Liver (tissue), 9 donors: Measurements from ENCODE around the gene EDEM2. TPM values are rescaled to one million over a fixed set of nuclear protein-coding genes. Genes with fewer than 3 reads are reported as not detected.
A peak's percentile ranks its signal among the peaks of the same experiment; 100 is the strongest.
"Not testable (repeated sequence)": the region's sequence is repeated elsewhere in the genome, so short reads cannot be mapped to it uniquely, and the experiment has no call there.

Experiments used
- DNase-seq: peaks from one replicate; pipeline ENCODE4 v3.0.0-alpha.2; 2017; ENCODE audit warnings: low spot score
- H3K27ac ChIP-seq, 2 donors: one replicate each; pipeline ENCODE4 v1.7.0; 2013; ENCODE audit warnings: inconsistent platforms in 2 of 2, low read length in 2 of 2, control low read depth in 1 of 2, low read depth in 1 of 2, mild to moderate bottlenecking in 1 of 2
- H3K27me3 ChIP-seq, 4 donors: one replicate each; pipeline versions ENCODE4 v1.6.1 to v1.7.0; 2013; ENCODE audit warnings: low read length in 3 of 4, inconsistent platforms in 1 of 4, mild to moderate bottlenecking in 1 of 4, moderate library complexity in 1 of 4; ENCODE audit not compliant: control insufficient read depth in 4 of 4, insufficient read depth in 4 of 4
- H3K36me3 ChIP-seq, 4 donors: one replicate each; pipeline versions ENCODE4 v1.6.1 to v1.7.0; 2013; ENCODE audit warnings: low read length in 3 of 4, mild to moderate bottlenecking in 3 of 4, low read depth in 1 of 4, moderate library complexity in 1 of 4; ENCODE audit not compliant: control insufficient read depth in 4 of 4, insufficient read depth in 3 of 4
- H3K4me1 ChIP-seq, 4 donors: one replicate each; pipeline versions ENCODE4 v1.6.1 to v1.7.0; 2013; ENCODE audit warnings: low read length in 3 of 4, mild to moderate bottlenecking in 3 of 4, moderate library complexity in 1 of 4; ENCODE audit not compliant: control insufficient read depth in 4 of 4, insufficient read depth in 4 of 4
- H3K4me3 ChIP-seq, 3 donors: one replicate each; pipeline versions ENCODE4 v1.6.1 to v1.7.0; 2013; ENCODE audit warnings: low read length in 3 of 3, control low read depth in 1 of 3, low read depth in 1 of 3, mild to moderate bottlenecking in 1 of 3
- H3K9ac ChIP-seq, 2 donors: one replicate each; pipeline ENCODE4 v1.7.0; 2013; ENCODE audit warnings: low read length in 2 of 2, mild to moderate bottlenecking in 2 of 2, moderate library complexity in 2 of 2, control low read depth in 1 of 2, low read depth in 1 of 2
- H3K9me3 ChIP-seq, 4 donors: one replicate each; pipeline versions ENCODE4 v1.6.1 to v1.7.0; 2013; ENCODE audit warnings: low read length in 3 of 4; ENCODE audit not compliant: control insufficient read depth in 4 of 4
- EGR1 ChIP-seq, 2 donors: IDR thresholded peaks; 2 replicates each; pipeline ENCODE4 v1.6.1; 2016 to 2018; ENCODE audit warnings: antibody characterized with exemption in 2 of 2, low read depth in 2 of 2
- FOXA1 ChIP-seq: IDR thresholded peaks from 2 replicates; pipeline ENCODE4 v1.6.1; 2016; ENCODE audit warnings: antibody characterized with exemption
- GABPA ChIP-seq, 2 donors: IDR thresholded peaks in 1 of 2; conservative IDR thresholded peaks in 1 of 2; 2 replicates each; pipeline ENCODE4 v1.6.1; 2016; ENCODE audit warnings: antibody characterized with exemption in 2 of 2, mild to moderate bottlenecking in 1 of 2, moderate library complexity in 1 of 2
- HNF4G ChIP-seq: IDR thresholded peaks from 2 replicates; pipeline ENCODE4 v1.6.1; 2016; ENCODE audit warnings: antibody characterized with exemption
- JUND ChIP-seq, 2 donors: IDR thresholded peaks; 2 replicates each; pipeline ENCODE4 v1.6.1; 2016; ENCODE audit warnings: antibody characterized with exemption in 2 of 2
- NR2F2 ChIP-seq: IDR thresholded peaks from 2 replicates; pipeline ENCODE4 v1.6.1; 2016; ENCODE audit warnings: antibody characterized with exemption
- RXRA ChIP-seq, 2 donors: IDR thresholded peaks; 2 replicates each; pipeline ENCODE4 v1.6.1; 2017 to 2018; ENCODE audit warnings: antibody characterized with exemption in 2 of 2, mild to moderate bottlenecking in 1 of 2
- SP1 ChIP-seq: IDR thresholded peaks from 2 replicates; pipeline ENCODE4 v1.6.1; 2018; ENCODE audit warnings: antibody characterized with exemption, mild to moderate bottlenecking
- TAF1 ChIP-seq: conservative IDR thresholded peaks from 2 replicates; pipeline ENCODE4 v1.6.1; 2016; ENCODE audit warnings: antibody characterized with exemption, mild to moderate bottlenecking
- YY1 ChIP-seq: IDR thresholded peaks from 2 replicates; pipeline ENCODE4 v1.6.1; 2016; ENCODE audit warnings: antibody characterized with exemption, mild to moderate bottlenecking
- WGBS: extraction: QIAGEN DNeasy Blood & Tissue Kit; methylation state at CpG from one replicate; pipeline ENCODE4 v1.1.7; 2013; 5-methylcytosine and 5-hydroxymethylcytosine counted together
- polyA plus RNA-seq, 2 donors: library from polyadenylated mRNA; stranded (reverse) in 1 of 2; unstranded in 1 of 2; fragments of 200-250 nt in 1 of 2; fragments of >200 nt in 1 of 2; fragmentation: Nextera tagmentation in 1 of 2; extraction: Ambion mirVana in 1 of 2; gene quantifications; one replicate each; pipeline versions ENCODE4 v1.2.1 to v1.2.3, GENCODE V29; 2013 to 2015
- total RNA-seq, 2 donors: library from RNA; depleted of rRNA; stranded (reverse); fragments of >200 nt; gene quantifications; one replicate each; pipeline ENCODE4 v1.2.3, GENCODE V29; 2014
- TF ChIP-seq, protein P1 (sequence below): IDR thresholded peaks from 2 replicates; pipeline ENCODE4 v1.6.1; 2016; ENCODE audit warnings: antibody characterized with exemption, mild to moderate bottlenecking
- TF ChIP-seq, protein P2 (sequence below): IDR thresholded peaks from 2 replicates; pipeline ENCODE4 v1.6.1; 2016; ENCODE audit warnings: antibody characterized with exemption
- TF ChIP-seq, protein P3 (sequence below): fragments of 150-350 bp; IDR thresholded peaks from 2 replicates; pipeline ENCODE4 v1.5.1; 2017; ENCODE audit warnings: improper control_type of control experiment, low read depth, low read length; ENCODE audit not compliant: missing input control
- TF ChIP-seq, protein P4 (sequence below): IDR thresholded peaks from 2 replicates; pipeline ENCODE4 v1.6.1; 2016; ENCODE audit warnings: antibody characterized with exemption
- donor health status: healthy.
- donor health status: healthy.
- donor health status: healthy.
- donor health status: healthy.
- donor health status: healthy.

Gene EDEM2
- total and polyA plus RNA-seq, 4 donors = 15.5 to 32.5 (median 22.2) TPM

DNA sequence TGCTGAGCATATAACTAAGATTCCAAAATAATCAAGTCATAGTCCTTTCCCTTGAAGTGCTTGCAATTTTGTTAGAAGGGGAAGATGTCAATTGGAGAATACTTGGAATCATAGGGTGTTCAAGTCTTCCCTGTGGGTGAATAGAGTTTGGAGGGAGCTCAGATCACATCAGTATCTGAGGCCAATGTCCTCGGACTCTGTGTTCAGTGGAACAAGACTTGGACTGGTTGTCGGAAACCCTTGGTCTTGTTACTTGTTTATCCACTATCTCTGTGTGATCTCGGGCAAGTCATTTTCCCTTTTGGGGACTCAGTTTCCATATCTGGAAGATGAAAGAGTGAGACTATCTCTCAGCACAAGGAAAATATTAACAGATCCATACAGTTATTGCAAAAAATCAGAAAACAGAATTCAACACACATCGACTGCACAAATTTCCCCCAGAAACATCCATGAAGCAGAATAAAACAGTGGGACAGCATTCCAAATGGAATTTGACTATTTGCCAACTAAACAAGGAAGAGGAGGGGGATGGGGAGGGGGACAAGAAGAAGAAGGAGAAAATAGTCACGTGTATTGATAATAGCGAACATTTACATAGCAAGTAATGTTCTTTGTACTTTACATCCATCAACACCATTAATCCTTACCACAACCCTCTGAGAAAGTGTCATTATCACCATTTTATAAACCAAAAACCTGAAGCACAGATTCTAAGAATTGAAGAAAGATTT lies 3.9 kb upstream of the EDEM2 start:
- TF ChIP-seq RXRA (IDR thresholded peaks at IDR 0.05) = no peak
- TF ChIP-seq SP1 = no peak
- TF ChIP-seq TAF1 = no peak
- TF ChIP-seq, protein P1, sequence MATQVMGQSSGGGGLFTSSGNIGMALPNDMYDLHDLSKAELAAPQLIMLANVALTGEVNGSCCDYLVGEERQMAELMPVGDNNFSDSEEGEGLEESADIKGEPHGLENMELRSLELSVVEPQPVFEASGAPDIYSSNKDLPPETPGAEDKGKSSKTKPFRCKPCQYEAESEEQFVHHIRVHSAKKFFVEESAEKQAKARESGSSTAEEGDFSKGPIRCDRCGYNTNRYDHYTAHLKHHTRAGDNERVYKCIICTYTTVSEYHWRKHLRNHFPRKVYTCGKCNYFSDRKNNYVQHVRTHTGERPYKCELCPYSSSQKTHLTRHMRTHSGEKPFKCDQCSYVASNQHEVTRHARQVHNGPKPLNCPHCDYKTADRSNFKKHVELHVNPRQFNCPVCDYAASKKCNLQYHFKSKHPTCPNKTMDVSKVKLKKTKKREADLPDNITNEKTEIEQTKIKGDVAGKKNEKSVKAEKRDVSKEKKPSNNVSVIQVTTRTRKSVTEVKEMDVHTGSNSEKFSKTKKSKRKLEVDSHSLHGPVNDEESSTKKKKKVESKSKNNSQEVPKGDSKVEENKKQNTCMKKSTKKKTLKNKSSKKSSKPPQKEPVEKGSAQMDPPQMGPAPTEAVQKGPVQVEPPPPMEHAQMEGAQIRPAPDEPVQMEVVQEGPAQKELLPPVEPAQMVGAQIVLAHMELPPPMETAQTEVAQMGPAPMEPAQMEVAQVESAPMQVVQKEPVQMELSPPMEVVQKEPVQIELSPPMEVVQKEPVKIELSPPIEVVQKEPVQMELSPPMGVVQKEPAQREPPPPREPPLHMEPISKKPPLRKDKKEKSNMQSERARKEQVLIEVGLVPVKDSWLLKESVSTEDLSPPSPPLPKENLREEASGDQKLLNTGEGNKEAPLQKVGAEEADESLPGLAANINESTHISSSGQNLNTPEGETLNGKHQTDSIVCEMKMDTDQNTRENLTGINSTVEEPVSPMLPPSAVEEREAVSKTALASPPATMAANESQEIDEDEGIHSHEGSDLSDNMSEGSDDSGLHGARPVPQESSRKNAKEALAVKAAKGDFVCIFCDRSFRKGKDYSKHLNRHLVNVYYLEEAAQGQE = no peak
- no peak for TF ChIP-seq YY1
- TF ChIP-seq EGR1 (IDR thresholded peaks at IDR 0.05; ENCODE audit: low read depth in 2 of 2) = no peak
- no peaks in the 10 kb centered on the region for H3K9me3 ChIP-seq
- no peak overlapping the region for H3K27ac ChIP-seq
- no peaks in the 10 kb centered on the region for H3K27me3 ChIP-seq
- no peak overlapping the region for H3K9ac ChIP-seq
- WGBS = 85% methylated on average over 6 of the region's 6 CpGs
- no peak overlapping the region for H3K4me3 ChIP-seq
- no peak for DNase-seq
- H3K4me1 ChIP-seq = peaks cover 2 to 17% (median 14%) of the 10 kb centered on the region in 4 donors
- H3K36me3 ChIP-seq = no peaks in the 10 kb centered on the region

DNA sequence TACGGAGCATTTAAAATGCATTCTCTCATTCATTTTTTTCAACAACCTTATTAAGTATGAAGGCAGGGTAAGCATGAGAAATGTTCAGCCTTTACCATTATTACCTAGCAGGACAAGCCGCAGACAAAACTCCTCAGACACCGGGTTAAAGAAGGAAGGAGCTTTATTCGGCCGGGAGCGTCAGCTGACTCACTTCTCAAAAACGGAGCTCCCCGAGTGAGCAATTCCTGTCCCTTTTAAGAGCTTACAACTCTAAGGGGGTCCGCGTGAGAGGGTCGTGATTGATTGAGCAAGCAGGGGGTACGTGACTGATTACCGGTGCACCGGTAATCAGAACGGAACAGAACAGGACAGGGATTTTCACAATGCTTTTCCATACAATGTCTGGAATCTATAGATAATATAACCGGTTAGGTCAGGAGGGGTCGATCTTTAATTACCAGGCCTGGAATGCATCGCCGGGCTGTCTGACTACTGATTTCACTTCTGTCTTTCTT lies 487 bp upstream of the EDEM2 start:
- not testable (repeated sequence) for DNase-seq, H3K27me3 ChIP-seq, H3K36me3 ChIP-seq, H3K9me3 ChIP-seq
- H3K27ac ChIP-seq = peak overlapping the region; percentile 61 to 95
- peak in 1 of 2 donors; percentile 5 for TF ChIP-seq JUND (IDR thresholded peaks at IDR 0.05)
- peak overlapping the region; percentile 59 to 100 (median 87) for H3K4me3 ChIP-seq
- 4% methylated on average over 19 of the region's 19 CpGs for WGBS
- peak overlapping the region; percentile 31 to 97 for H3K9ac ChIP-seq
- H3K4me1 ChIP-seq = peaks cover 2 to 28% (median 23%) of the 10 kb centered on the region in 4 donors

DNA sequence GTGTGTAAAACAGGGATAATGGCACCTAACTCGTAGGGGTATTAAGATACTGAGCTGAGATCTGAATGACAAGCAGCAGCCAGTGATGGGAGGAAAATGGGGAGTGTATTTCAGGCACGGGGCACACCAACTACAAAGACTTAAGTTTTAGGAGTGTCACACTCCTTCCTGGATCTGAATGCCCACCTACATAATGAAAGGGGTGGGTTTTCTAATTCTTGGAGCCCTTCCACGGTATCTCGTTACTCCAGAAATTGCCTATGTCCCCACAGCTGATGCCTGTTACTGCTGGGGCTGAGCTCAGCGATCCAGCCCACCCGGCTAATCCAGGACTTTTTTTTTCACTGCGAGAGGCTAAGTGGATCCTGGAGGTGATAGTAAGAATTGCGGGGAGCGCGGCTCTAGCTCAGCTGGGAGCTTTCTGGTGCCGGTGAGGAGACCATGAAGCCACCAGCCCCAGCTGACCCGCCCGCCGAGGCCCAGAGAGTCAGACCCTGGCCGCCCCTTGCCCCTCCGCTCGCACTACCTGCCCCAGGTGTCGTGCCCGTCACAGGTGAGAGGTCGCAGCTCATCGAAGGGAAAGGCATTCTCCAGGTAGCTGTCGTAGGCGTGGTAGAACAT lies 727 bp downstream of the EDEM2 start:
- Histone ChIP-seq H3K27me3 (no peaks in the 10 kb centered on the region), H3K36me3 (peaks cover 0 to 15% (median 9%) of the 10 kb centered on the region in 4 donors), H3K9me3 (no peaks in the 10 kb centered on the region), H3K4me1 (peaks cover 2 to 29% (median 23%) of the 10 kb centered on the region in 4 donors), H3K4me3 (peak overlapping the region; percentile 59 to 100 (median 87)), H3K27ac (peak overlapping the region; percentile 61 to 95), H3K9ac (peak overlapping the region; percentile 31 to 90)
- DNase-seq = peak; percentile 40
- 3% methylated on average over 23 of the region's 23 CpGs for WGBS
- TF ChIP-seq GABPA (IDR thresholded peaks at IDR 0.05 in 1 of 2, conservative IDR thresholded peaks at IDR 0.05 in 1 of 2) (no peak), YY1 (no peak), NR2F2 (no peak), HNF4G (no peak), RXRA (IDR thresholded peaks at IDR 0.05) (no peak), EGR1 (IDR thresholded peaks at IDR 0.05; ENCODE audit: low read depth in 2 of 2) (no peak), FOXA1 (no peak)
- TF ChIP-seq, protein P1 = no peak
- TF ChIP-seq, protein P2, sequence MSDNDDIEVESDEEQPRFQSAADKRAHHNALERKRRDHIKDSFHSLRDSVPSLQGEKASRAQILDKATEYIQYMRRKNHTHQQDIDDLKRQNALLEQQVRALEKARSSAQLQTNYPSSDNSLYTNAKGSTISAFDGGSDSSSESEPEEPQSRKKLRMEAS = no peak
- TF ChIP-seq, protein P3, sequence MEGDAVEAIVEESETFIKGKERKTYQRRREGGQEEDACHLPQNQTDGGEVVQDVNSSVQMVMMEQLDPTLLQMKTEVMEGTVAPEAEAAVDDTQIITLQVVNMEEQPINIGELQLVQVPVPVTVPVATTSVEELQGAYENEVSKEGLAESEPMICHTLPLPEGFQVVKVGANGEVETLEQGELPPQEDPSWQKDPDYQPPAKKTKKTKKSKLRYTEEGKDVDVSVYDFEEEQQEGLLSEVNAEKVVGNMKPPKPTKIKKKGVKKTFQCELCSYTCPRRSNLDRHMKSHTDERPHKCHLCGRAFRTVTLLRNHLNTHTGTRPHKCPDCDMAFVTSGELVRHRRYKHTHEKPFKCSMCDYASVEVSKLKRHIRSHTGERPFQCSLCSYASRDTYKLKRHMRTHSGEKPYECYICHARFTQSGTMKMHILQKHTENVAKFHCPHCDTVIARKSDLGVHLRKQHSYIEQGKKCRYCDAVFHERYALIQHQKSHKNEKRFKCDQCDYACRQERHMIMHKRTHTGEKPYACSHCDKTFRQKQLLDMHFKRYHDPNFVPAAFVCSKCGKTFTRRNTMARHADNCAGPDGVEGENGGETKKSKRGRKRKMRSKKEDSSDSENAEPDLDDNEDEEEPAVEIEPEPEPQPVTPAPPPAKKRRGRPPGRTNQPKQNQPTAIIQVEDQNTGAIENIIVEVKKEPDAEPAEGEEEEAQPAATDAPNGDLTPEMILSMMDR = no peak
- TF ChIP-seq, protein P4, sequence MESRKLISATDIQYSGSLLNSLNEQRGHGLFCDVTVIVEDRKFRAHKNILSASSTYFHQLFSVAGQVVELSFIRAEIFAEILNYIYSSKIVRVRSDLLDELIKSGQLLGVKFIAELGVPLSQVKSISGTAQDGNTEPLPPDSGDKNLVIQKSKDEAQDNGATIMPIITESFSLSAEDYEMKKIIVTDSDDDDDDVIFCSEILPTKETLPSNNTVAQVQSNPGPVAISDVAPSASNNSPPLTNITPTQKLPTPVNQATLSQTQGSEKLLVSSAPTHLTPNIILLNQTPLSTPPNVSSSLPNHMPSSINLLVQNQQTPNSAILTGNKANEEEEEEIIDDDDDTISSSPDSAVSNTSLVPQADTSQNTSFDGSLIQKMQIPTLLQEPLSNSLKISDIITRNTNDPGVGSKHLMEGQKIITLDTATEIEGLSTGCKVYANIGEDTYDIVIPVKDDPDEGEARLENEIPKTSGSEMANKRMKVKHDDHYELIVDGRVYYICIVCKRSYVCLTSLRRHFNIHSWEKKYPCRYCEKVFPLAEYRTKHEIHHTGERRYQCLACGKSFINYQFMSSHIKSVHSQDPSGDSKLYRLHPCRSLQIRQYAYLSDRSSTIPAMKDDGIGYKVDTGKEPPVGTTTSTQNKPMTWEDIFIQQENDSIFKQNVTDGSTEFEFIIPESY = no peak
